Esophagus muscularis mucosa (tissue), 3 donors: Measurements from ENCODE around the gene TET3.

Source experiments
- CTCF ChIP-seq, 3 experiments: fragments of 200-600 bp in 2 of 3; fragments of 450-650 bp in 1 of 3; sonication (generic) in 2 of 3; IDR thresholded peaks; one replicate each; pipeline ENCODE4 v1.5.1; 2017 to 2019; ENCODE audit warnings: antibody characterized with exemption in 3 of 3, mild to moderate bottlenecking in 2 of 3, moderate library complexity in 1 of 3
- POLR2A ChIP-seq: fragments of 450-650 bp; IDR thresholded peaks from one replicate; pipeline ENCODE4 v1.6.1; 2017; ENCODE audit warnings: antibody characterized with exemption, moderate library complexity, mild to moderate bottlenecking, low read depth

DNA sequence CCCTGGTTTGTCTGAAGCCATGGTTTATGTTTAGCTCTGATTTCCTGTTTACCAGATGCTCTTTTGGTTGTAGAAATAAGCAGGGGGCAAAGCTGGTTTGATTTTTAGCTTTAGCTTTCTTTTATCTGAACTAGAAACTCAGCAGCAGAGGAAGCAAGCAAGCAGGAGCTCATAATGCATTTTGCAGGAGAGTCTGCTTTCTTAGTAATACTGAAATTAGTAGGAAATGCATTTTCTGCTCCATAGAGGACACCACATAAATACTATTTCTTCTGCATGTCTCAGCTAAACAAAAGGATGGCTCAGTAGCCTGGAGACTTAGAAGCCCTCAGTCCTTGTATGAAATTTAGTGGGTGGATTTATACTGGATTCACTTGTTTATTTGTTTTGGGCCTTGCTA is 34.9 kb upstream of the TET3 start:
- TF ChIP-seq CTCF (IDR thresholded peaks at IDR 0.05) (no peak), POLR2A (no peak)
